Activated CD4-positive, CD25-positive, alpha-beta regulatory T cell treated with anti-CD3 and anti-CD28 coated beads, Interleukin-2, amount 50 U/mL, for 24 hours (primary cell): Measurements from ENCODE around the gene FEN1.

Source experiments
- ATAC-seq, 2 donors: fragments of 150-1000 bp; cut with Tn5 transposase; one replicate each; pipeline ENCODE4 v1.10.0; 2021; ENCODE audit warnings: mild to moderate bottlenecking in 1 of 2, moderate library complexity in 1 of 2

FEN1 gene

DNA sequence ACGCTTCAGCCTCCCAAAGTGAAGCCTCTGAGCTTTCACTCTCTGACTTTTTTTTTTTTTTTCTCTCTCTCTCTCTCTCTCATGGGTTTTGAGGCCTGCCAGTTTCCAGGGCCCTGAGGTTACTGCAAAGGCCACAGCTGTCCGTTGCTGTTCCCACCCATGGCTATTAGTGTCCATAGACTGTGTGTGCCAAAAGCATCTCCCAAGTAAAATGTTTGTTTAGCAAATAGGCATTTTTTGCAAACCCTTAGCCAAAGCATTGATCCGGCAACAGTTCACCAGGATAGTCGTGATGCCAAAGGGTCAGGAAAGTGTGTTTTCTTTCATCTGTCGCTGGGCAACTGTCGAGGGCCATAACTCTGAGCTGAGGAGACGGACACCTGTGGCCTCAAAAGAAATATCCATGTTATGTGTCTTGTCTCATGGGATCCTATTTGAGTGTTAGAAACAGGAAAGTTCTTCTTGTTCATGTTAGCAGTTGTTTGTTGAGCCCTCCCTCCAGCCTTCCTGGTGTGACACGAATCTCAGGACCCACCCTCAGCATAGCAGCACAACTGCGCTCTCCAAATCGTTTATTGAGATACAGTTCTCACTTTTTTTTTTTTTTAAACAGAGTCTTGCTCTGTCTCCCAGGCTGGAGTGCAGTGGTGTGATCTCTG is 53.8 kb downstream of the FEN1 start:
- no peak for ATAC-seq
